ENCODE measurements around the gene CCDC7. TPM values are rescaled to one million over a fixed set of nuclear protein-coding genes. Genes with fewer than 3 reads are reported as not detected.
A peak's percentile ranks its signal among the peaks of the same experiment; 100 is the strongest.
"Not testable (repeated sequence)": the region's sequence is repeated elsewhere in the genome, so short reads cannot be mapped to it uniquely, and the experiment has no call there.

CCDC7 gene
- polyA plus RNA-seq: 2.5 TPM
- long read RNA-seq, donor 1: 0 reads
- long read RNA-seq, donor 2: 0 reads
- long read RNA-seq, donor 3: 0 reads
- long read RNA-seq, donor 4: 0 reads
- long read RNA-seq, donor 5: 0 reads
- long read RNA-seq, donor 6: 0 reads
- long read RNA-seq, donor 7: 0 reads
- long read RNA-seq, donor 8: 0 reads
- long read RNA-seq, donor 9: 0 reads
- long read RNA-seq, donor 10: 0 reads
- long read RNA-seq, donor 11, partial matches to known transcripts: 131 of 205 reads
- long read RNA-seq, donor 11, other reads (novel, unspliced or antisense): 74 of 205 reads

- H3K4me3 ChIP-seq (ENCODE audit: low read length): peak within 1 kb of the TSS; percentile 74
- no CpG with 5 or more reads among the region's 53 CpGs for WGBS (ENCODE audit: insufficient coverage, low lambda C conversion rate)
- H3K36me3 ChIP-seq (ENCODE audit: control insufficient read depth, insufficient read depth, low read length): no peaks in the 10 kb centered on the region
- H3K27ac ChIP-seq (ENCODE audit: low read length): peak within 1 kb of the TSS; percentile 97
- H3K4me1 ChIP-seq (ENCODE audit: control insufficient read depth, insufficient read depth, low read length): no peaks in the 10 kb centered on the region
- peak; percentile 82 to 94 for DNase-seq
- no peaks in the 10 kb centered on the region for H3K9me3 ChIP-seq (ENCODE audit: control insufficient read depth, low read depth, low read length)
- H3K27me3 ChIP-seq (ENCODE audit: control insufficient read depth, insufficient read depth, low read length): no peaks in the 10 kb centered on the region
Observed at GRCh38 chr10:32445740-32446535, at the start of gene CCDC7. TSS of gene CCDC7 (plus strand) at chr10:32446140. CDS start at chr10:32451643, 5,503 bp downstream.

DNA sequence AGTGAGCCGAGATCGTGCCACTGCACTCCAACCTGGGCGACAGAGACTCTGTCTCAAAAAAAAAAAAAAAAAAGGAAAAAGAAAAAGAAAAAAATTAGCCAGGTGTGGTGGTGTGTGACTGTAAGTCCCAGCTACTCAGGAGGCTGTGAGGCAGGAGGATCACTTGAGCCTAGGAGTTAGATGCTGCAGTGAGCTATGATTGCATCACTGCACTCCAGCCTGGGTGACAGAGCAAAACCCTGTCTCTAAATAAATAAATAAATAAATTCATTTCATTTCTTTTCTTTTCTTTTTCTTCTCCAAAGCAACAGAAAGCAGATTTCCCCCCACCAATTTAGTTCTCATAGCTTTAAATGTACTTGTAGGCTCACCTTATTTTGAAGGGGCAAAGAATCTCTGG is 48.8 kb upstream of the CCDC7 start:
- no CpG with 5 or more reads among the region's 3 CpGs for WGBS (ENCODE audit: insufficient coverage, low lambda C conversion rate)
- not testable (repeated sequence) for H3K9me3 ChIP-seq (ENCODE audit: control insufficient read depth, low read depth, low read length); H3K27ac ChIP-seq (ENCODE audit: low read length); H3K4me1 ChIP-seq (ENCODE audit: control insufficient read depth, insufficient read depth, low read length); DNase-seq; H3K27me3 ChIP-seq (ENCODE audit: control insufficient read depth, insufficient read depth, low read length); H3K4me3 ChIP-seq (ENCODE audit: low read length); H3K36me3 ChIP-seq (ENCODE audit: control insufficient read depth, insufficient read depth, low read length)

- DNase-seq; H3K4me3 ChIP-seq (ENCODE audit: low read length); H3K27ac ChIP-seq (ENCODE audit: low read length); H3K9me3 ChIP-seq (ENCODE audit: control insufficient read depth, low read depth, low read length); H3K4me1 ChIP-seq (ENCODE audit: control insufficient read depth, insufficient read depth, low read length); H3K27me3 ChIP-seq (ENCODE audit: control insufficient read depth, insufficient read depth, low read length); H3K36me3 ChIP-seq (ENCODE audit: control insufficient read depth, insufficient read depth, low read length): not testable (repeated sequence)
- no CpG with 5 or more reads among the region's 3 CpGs for WGBS (ENCODE audit: insufficient coverage, low lambda C conversion rate)
Observed at GRCh38 chr10:32399720-32400119, 46.2 kb upstream of the CCDC7 start.

DNA sequence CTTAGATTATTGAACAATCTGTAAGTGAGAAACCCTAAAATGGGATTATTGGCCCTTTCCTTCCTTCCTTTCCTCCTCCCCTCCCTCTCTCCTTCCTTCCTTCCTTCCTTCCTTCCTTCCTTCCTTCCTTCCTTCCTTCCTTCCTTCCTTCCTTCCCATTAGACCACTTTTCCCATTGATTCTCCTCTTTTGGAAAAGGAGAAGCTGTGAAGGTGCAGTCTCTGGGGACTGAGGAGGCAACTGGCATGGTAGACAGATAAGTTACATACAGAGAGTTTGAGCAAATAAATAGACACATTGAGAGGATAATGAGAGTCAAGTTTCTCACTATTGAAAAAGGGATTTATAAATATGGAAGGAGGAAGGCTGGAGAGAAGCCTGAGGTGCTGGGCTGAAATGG is 45.0 kb upstream of the CCDC7 start:
- Histone ChIP-seq H3K27ac (ENCODE audit: low read length) (no peak overlapping the region), H3K4me3 (ENCODE audit: low read length) (no peak overlapping the region), H3K4me1 (ENCODE audit: control insufficient read depth, insufficient read depth, low read length) (no peaks in the 10 kb centered on the region), H3K9me3 (ENCODE audit: control insufficient read depth, low read depth, low read length) (no peaks in the 10 kb centered on the region), H3K36me3 (ENCODE audit: control insufficient read depth, insufficient read depth, low read length) (no peaks in the 10 kb centered on the region), H3K27me3 (ENCODE audit: control insufficient read depth, insufficient read depth, low read length) (no peaks in the 10 kb centered on the region)
- DNase-seq: no peak

DNA sequence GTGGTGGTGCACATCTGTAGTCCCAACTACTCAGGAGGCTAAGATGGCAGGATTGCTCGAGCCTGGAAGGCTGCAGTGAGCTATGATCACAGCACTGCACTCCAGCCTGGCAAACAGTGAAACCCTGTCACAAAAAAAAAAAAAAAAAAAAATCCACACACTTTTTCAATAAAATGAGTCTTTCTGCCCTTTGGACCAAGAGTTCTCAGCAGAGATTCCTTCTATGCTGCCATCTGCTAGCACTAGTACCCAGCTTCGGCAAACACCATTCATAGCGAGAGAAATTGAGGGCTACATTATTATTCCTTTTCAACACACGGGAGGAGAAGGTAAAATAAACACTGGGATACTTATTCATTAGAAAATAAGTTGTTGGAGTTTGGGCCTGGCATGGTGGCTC is 43.4 kb upstream of the CCDC7 start:
- Histone ChIP-seq H3K36me3 (ENCODE audit: control insufficient read depth, insufficient read depth, low read length) (no peaks in the 10 kb centered on the region), H3K4me1 (ENCODE audit: control insufficient read depth, insufficient read depth, low read length) (no peaks in the 10 kb centered on the region), H3K4me3 (ENCODE audit: low read length) (no peak overlapping the region), H3K9me3 (ENCODE audit: control insufficient read depth, low read depth, low read length) (no peaks in the 10 kb centered on the region), H3K27me3 (ENCODE audit: control insufficient read depth, insufficient read depth, low read length) (no peaks in the 10 kb centered on the region), H3K27ac (ENCODE audit: low read length) (no peak overlapping the region)
- peak in 1 of 2 donors; percentile 40 for DNase-seq
- no CpG with 5 or more reads among the region's 4 CpGs for WGBS (ENCODE audit: insufficient coverage, low lambda C conversion rate)

DNA sequence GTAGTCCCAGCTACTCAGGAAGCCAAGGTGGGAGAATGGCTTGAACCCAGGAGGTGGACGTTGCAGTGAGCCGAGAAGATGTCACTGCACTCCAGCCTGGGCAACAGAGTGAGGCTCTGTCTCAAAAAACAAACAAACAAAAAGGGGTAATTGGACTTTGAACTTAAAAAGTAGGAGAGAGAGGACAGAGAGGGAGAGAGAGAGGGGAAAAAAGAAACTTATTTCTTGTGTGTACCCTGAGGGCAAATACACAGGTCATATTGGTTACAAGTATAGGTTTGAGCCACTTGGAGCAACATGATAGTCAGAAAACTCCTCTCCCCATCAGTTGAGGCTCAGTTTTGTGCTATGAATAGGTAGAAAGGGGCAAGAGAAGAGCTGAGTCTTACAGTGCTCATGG is 42.8 kb upstream of the CCDC7 start:
- Histone ChIP-seq H3K4me1 (ENCODE audit: control insufficient read depth, insufficient read depth, low read length) (no peaks in the 10 kb centered on the region), H3K27ac (ENCODE audit: low read length) (no peak overlapping the region), H3K36me3 (ENCODE audit: control insufficient read depth, insufficient read depth, low read length) (no peaks in the 10 kb centered on the region), H3K4me3 (ENCODE audit: low read length) (no peak overlapping the region), H3K27me3 (ENCODE audit: control insufficient read depth, insufficient read depth, low read length) (no peaks in the 10 kb centered on the region), H3K9me3 (ENCODE audit: control insufficient read depth, low read depth, low read length) (no peaks in the 10 kb centered on the region)
- WGBS (ENCODE audit: insufficient coverage, low lambda C conversion rate): no CpG with 5 or more reads among the region's 2 CpGs
- DNase-seq: no peak

- Histone ChIP-seq H3K4me3 (ENCODE audit: low read length) (no peak overlapping the region), H3K27ac (ENCODE audit: low read length) (no peak overlapping the region), H3K36me3 (ENCODE audit: control insufficient read depth, insufficient read depth, low read length) (no peaks in the 10 kb centered on the region), H3K9me3 (ENCODE audit: control insufficient read depth, low read depth, low read length) (no peaks in the 10 kb centered on the region), H3K27me3 (ENCODE audit: control insufficient read depth, insufficient read depth, low read length) (no peaks in the 10 kb centered on the region), H3K4me1 (ENCODE audit: control insufficient read depth, insufficient read depth, low read length) (no peaks in the 10 kb centered on the region)
- WGBS (ENCODE audit: insufficient coverage, low lambda C conversion rate): no CpG with 5 or more reads among the region's 5 CpGs
- no peak for DNase-seq
Observed at GRCh38 chr10:32408690-32409089, 37.2 kb upstream of the CCDC7 start.

- 50% methylated on average over 2 of the region's 3 CpGs for WGBS (ENCODE audit: insufficient coverage, low lambda C conversion rate)
- Histone ChIP-seq H3K36me3 (ENCODE audit: control insufficient read depth, insufficient read depth, low read length) (no peaks in the 10 kb centered on the region), H3K4me3 (ENCODE audit: low read length) (no peak overlapping the region), H3K27ac (ENCODE audit: low read length) (no peak overlapping the region), H3K27me3 (ENCODE audit: control insufficient read depth, insufficient read depth, low read length) (no peaks in the 10 kb centered on the region), H3K9me3 (ENCODE audit: control insufficient read depth, low read depth, low read length) (no peaks in the 10 kb centered on the region), H3K4me1 (ENCODE audit: control insufficient read depth, insufficient read depth, low read length) (no peaks in the 10 kb centered on the region)
- DNase-seq: peak; percentile 16 to 29
Observed at GRCh38 chr10:32409741-32410140, 36.2 kb upstream of the CCDC7 start.

GRCh38 chr10:32410569-32410968 is 35.4 kb upstream of the CCDC7 start:
- Histone ChIP-seq H3K4me3 (ENCODE audit: low read length) (no peak overlapping the region), H3K9me3 (ENCODE audit: control insufficient read depth, low read depth, low read length) (no peaks in the 10 kb centered on the region), H3K27me3 (ENCODE audit: control insufficient read depth, insufficient read depth, low read length) (no peaks in the 10 kb centered on the region), H3K36me3 (ENCODE audit: control insufficient read depth, insufficient read depth, low read length) (no peaks in the 10 kb centered on the region), H3K4me1 (ENCODE audit: control insufficient read depth, insufficient read depth, low read length) (no peaks in the 10 kb centered on the region), H3K27ac (ENCODE audit: low read length) (no peak overlapping the region)
- no peak for DNase-seq
- WGBS (ENCODE audit: insufficient coverage, low lambda C conversion rate): 98% methylated on average over 5 of the region's 8 CpGs

GRCh38 chr10:32411797-32412498 is 34.0 kb upstream of the CCDC7 start:
- DNase-seq: no peak
- H3K4me3 ChIP-seq (ENCODE audit: low read length): no peak overlapping the region
- no peak overlapping the region for H3K27ac ChIP-seq (ENCODE audit: low read length)
- H3K36me3 ChIP-seq (ENCODE audit: control insufficient read depth, insufficient read depth, low read length): no peaks in the 10 kb centered on the region
- H3K4me1 ChIP-seq (ENCODE audit: control insufficient read depth, insufficient read depth, low read length): no peaks in the 10 kb centered on the region
- H3K27me3 ChIP-seq (ENCODE audit: control insufficient read depth, insufficient read depth, low read length): no peaks in the 10 kb centered on the region
- no peaks in the 10 kb centered on the region for H3K9me3 ChIP-seq (ENCODE audit: control insufficient read depth, low read depth, low read length)
- no CpG with 5 or more reads among the region's 2 CpGs for WGBS (ENCODE audit: insufficient coverage, low lambda C conversion rate)
